NB4 (cell line): ENCODE results near the gene ZNF273.

Source experiments
- MAX ChIP-seq: IDR thresholded peaks from 2 replicates; pipeline ENCODE4 v1.6.1; 2011; ENCODE audit warnings: low read depth, low read length
- POLR2A ChIP-seq: IDR thresholded peaks from 2 replicates; pipeline ENCODE4 v1.6.1; 2011; ENCODE audit warnings: mild to moderate bottlenecking; ENCODE audit not compliant: insufficient read length; ENCODE audit errors: extremely low read depth
- TF ChIP-seq, protein P1 (sequence below): IDR thresholded peaks from one replicate; pipeline ENCODE4 v1.5.1; 2012; ENCODE audit warnings: low read depth, low read length

DNA sequence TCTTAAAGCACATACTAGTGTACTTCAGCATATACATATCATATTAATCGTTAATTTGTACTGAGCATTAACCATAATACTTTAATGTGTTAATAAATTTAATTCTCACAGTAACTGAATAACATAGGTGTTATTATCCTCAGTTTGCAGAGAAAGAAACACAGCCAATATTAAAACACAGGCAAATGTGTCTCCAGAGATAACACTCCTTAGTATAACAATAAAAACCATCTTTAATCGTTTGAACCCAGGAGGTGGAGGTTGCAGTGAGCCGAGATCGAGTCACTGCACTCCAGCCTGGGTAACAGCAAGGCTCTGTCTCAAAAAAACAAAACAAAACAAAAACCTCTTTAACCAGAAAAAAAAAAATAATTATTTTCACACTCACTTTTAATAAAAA is 49.4 kb upstream of the ZNF273 start:
- TF ChIP-seq, protein P1, sequence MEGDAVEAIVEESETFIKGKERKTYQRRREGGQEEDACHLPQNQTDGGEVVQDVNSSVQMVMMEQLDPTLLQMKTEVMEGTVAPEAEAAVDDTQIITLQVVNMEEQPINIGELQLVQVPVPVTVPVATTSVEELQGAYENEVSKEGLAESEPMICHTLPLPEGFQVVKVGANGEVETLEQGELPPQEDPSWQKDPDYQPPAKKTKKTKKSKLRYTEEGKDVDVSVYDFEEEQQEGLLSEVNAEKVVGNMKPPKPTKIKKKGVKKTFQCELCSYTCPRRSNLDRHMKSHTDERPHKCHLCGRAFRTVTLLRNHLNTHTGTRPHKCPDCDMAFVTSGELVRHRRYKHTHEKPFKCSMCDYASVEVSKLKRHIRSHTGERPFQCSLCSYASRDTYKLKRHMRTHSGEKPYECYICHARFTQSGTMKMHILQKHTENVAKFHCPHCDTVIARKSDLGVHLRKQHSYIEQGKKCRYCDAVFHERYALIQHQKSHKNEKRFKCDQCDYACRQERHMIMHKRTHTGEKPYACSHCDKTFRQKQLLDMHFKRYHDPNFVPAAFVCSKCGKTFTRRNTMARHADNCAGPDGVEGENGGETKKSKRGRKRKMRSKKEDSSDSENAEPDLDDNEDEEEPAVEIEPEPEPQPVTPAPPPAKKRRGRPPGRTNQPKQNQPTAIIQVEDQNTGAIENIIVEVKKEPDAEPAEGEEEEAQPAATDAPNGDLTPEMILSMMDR: no peak
- TF ChIP-seq MAX: no peak
- no peak for TF ChIP-seq POLR2A
